Upper lobe of left lung (tissue), 4 donors: ENCODE data around the gene ESPNL.

Source experiments
- EP300 ChIP-seq, 4 donors: sonication (generic); formaldehyde crosslinking; IDR thresholded peaks; one replicate each; pipeline ENCODE4 v1.5.1; 2017; ENCODE audit warnings: antibody characterized with exemption in 4 of 4, control low read depth in 2 of 4
- POLR2A ChIP-seq, 4 donors: fragments of 450-650 bp; IDR thresholded peaks; one replicate each; pipeline ENCODE4 v1.5.1; 2016 to 2017; ENCODE audit warnings: antibody characterized with exemption in 4 of 4, mild to moderate bottlenecking in 2 of 4
- POLR2AphosphoS5 ChIP-seq, 2 donors: sonication (generic); formaldehyde crosslinking; IDR thresholded peaks; one replicate each; pipeline ENCODE4 v1.5.1; 2017; ENCODE audit warnings: antibody characterized with exemption in 2 of 2
- TF ChIP-seq, protein P1 (sequence below), 6 experiments: fragments of 450-650 bp in 4 of 6; fragments of 200-600 bp in 2 of 6; sonication (generic) in 2 of 6; IDR thresholded peaks; one replicate each; pipeline ENCODE4 v1.5.1; 2016 to 2019; ENCODE audit warnings: antibody characterized with exemption in 6 of 6

DNA sequence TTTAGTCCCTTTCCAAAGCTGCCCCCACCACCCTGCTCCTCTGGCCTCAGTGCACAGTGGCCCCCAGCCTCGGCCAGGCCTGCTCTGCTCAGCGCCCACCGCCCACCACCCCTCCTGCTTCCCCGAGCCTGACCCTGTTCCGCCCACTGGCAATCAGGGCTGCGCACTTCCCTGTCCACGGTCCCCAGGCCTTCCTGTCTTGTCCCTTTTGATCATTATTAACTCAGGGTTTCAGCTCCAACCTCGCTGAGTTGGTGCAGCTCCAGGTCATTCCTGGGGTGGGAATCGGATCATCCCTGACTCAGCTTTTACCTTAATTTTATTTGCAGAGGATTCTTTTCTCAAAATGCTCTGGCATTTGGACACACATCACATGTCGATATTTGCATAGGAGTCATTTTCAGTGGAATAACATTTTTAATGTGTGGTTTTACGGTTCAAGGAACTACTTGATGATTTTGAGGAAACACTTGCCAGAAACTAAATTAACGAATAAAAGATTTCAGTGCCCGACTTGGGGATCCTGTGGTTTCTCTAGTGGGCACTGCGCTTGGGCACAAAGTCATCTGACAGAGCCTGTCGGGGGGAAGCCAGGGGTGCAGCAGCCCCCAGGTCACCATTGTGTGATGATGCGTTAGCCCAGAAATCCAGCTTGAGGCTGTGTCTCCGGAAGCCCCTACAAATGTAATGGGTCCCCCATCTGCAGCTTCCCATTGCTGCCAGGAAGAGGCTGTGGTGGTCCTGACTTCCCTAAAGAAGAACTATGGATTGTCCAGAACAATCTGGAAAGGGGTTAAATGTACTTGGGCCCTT is 1.0 kb upstream of the ESPNL start:
- TF ChIP-seq POLR2AphosphoS5 (IDR thresholded peaks at IDR 0.05): no peak
- no peak for TF ChIP-seq POLR2A (IDR thresholded peaks at IDR 0.05)
- TF ChIP-seq, protein P1, sequence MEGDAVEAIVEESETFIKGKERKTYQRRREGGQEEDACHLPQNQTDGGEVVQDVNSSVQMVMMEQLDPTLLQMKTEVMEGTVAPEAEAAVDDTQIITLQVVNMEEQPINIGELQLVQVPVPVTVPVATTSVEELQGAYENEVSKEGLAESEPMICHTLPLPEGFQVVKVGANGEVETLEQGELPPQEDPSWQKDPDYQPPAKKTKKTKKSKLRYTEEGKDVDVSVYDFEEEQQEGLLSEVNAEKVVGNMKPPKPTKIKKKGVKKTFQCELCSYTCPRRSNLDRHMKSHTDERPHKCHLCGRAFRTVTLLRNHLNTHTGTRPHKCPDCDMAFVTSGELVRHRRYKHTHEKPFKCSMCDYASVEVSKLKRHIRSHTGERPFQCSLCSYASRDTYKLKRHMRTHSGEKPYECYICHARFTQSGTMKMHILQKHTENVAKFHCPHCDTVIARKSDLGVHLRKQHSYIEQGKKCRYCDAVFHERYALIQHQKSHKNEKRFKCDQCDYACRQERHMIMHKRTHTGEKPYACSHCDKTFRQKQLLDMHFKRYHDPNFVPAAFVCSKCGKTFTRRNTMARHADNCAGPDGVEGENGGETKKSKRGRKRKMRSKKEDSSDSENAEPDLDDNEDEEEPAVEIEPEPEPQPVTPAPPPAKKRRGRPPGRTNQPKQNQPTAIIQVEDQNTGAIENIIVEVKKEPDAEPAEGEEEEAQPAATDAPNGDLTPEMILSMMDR (IDR thresholded peaks at IDR 0.05): no peak
- TF ChIP-seq EP300 (IDR thresholded peaks at IDR 0.05): no peak
